ENCODE results near the gene RRP1. TPM values are rescaled to one million over a fixed set of nuclear protein-coding genes. Genes with fewer than 3 reads are reported as not detected.

RRP1 gene
- total RNA-seq, 1 experiment from 2014 or later, result 76.7 TPM

DNA sequence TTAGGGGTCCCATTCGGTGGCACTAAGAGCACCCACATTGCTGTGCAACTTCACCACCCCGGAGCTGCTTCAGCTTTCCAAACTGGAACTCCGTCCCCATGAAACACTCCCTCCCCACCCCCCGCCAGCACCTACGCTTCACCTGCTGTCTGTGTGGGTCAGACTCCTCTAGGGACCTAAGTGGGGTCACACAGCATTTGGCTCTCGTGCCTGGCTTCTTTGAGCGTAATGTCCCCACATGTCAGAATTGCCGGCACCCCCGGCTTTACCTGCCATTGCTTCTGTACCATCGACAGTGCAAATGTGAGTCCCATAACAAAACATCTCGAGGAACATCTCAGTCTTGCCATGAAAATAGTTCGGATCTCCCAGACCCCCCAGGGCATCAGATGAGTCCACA lies 39.8 kb downstream of the RRP1 start:
- Histone ChIP-seq H3K79me2 (ENCODE audit: insufficient read depth, low read length) (no peaks in the 10 kb centered on the region), H3K56ac (ENCODE audit: insufficient read length, low read depth, low read length) (no peak overlapping the region), H3K23me2 (ENCODE audit: insufficient read length, low read depth, low read length, poor library complexity, severe bottlenecking) (no peaks in the 10 kb centered on the region), H3K4ac (ENCODE audit: low read depth, low read length) (no peak overlapping the region), H3T11ph (ENCODE audit: low read length) (no peak overlapping the region), H3K9ac (ENCODE audit: extremely low read depth, insufficient read length, low read length) (no peak overlapping the region), H3K4me1 (ENCODE audit: insufficient read depth, low read length) (no peaks in the 10 kb centered on the region), H3K14ac (ENCODE audit: insufficient read depth, low read length) (no peak overlapping the region), H4K5ac (ENCODE audit: insufficient read length, low read depth, low read length) (no peak overlapping the region), H3K4me2 (ENCODE audit: insufficient read depth, insufficient read length, low read length) (no peak overlapping the region), H3K79me1 (ENCODE audit: insufficient read depth, low read depth, low read length, poor library complexity, severe bottlenecking) (no peaks in the 10 kb centered on the region), H3K27me3 (ENCODE audit: insufficient read depth, low read length) (no peaks in the 10 kb centered on the region), H3K27ac (ENCODE audit: insufficient read length, low read depth, low read length) (no peak overlapping the region), H2BK15ac (ENCODE audit: low read depth, low read length) (no peak overlapping the region), H3K18ac (ENCODE audit: insufficient read length, low read depth, low read length) (no peak overlapping the region), H4K8ac (replicated peaks; ENCODE audit: insufficient read length, low read depth, low read length) (no peak overlapping the region), H4K91ac (ENCODE audit: insufficient read length, low read depth, low read length) (no peak overlapping the region), H2BK5ac (ENCODE audit: insufficient read length, low read length) (no peak overlapping the region), H3K9me3 (ENCODE audit: control insufficient read depth, low read depth, low read length) (no peaks in the 10 kb centered on the region), H2AK5ac (ENCODE audit: insufficient read length, low read length) (no peak overlapping the region), H2BK120ac (ENCODE audit: low read depth, low read length, poor library complexity, severe bottlenecking) (no peak overlapping the region), H2AFZ (ENCODE audit: low read length) (no peak overlapping the region), H3K23ac (ENCODE audit: insufficient read length, low read depth, low read length) (no peak overlapping the region), H2BK20ac (ENCODE audit: low read depth, low read length, poor library complexity, severe bottlenecking) (no peak overlapping the region), H2BK12ac (ENCODE audit: insufficient read length, low read depth, low read length) (no peak overlapping the region), H4K20me1 (ENCODE audit: control insufficient read depth, insufficient read depth, insufficient read length) (no peaks in the 10 kb centered on the region)
- TF ChIP-seq, protein P1, sequence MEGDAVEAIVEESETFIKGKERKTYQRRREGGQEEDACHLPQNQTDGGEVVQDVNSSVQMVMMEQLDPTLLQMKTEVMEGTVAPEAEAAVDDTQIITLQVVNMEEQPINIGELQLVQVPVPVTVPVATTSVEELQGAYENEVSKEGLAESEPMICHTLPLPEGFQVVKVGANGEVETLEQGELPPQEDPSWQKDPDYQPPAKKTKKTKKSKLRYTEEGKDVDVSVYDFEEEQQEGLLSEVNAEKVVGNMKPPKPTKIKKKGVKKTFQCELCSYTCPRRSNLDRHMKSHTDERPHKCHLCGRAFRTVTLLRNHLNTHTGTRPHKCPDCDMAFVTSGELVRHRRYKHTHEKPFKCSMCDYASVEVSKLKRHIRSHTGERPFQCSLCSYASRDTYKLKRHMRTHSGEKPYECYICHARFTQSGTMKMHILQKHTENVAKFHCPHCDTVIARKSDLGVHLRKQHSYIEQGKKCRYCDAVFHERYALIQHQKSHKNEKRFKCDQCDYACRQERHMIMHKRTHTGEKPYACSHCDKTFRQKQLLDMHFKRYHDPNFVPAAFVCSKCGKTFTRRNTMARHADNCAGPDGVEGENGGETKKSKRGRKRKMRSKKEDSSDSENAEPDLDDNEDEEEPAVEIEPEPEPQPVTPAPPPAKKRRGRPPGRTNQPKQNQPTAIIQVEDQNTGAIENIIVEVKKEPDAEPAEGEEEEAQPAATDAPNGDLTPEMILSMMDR (conservative IDR thresholded peaks at IDR 0.05), result no peak
- WGBS (ENCODE audit: extremely low coverage, insufficient read length, low lambda C conversion rate), result no CpG with 5 or more reads among the region's 12 CpGs
- peaks cover 4% of the 10 kb centered on the region for H3K27me3 Mint-ChIP-seq (ENCODE audit: low read depth)
- H3K4me1 Mint-ChIP-seq, result peaks cover 8% of the 10 kb centered on the region in 2 experiments
- peaks cover 8 to 9% of the 10 kb centered on the region in 2 experiments for H3K9me3 Mint-ChIP-seq
- H3K36me3 Mint-ChIP-seq (ENCODE audit: insufficient read depth in 1 of 3, low read depth in 3 of 3), result peaks cover 0 to 4% (median 0%) of the 10 kb centered on the region in 3 experiments; a peak in 2 of 7 replicates
- H3K4me3 Mint-ChIP-seq, result no peak overlapping the region
- DNase-seq, result no peak
- no peak overlapping the region for H3K27ac Mint-ChIP-seq

Measured in H9 (cell line).